CD4-positive, alpha-beta T cell treated with Interferon gamma for 1 hour (primary cell): ENCODE results near the gene GOLT1A.

Experiments
- DNase-seq: peaks from one replicate; pipeline ENCODE4 v3.0.0-alpha.2; 2020

Gene GOLT1A

GRCh38 chr1:204216880-204217647 is 3.3 kb upstream of the GOLT1A start:
- DNase-seq: no peak

- DNase-seq: no peak
These were observed 2.4 kb upstream of the GOLT1A start for GRCh38 chr1:204216236-204216635.

GRCh38 chr1:204212715-204213114 is 1.1 kb downstream of the GOLT1A start:
- DNase-seq: no peak

GRCh38 chr1:204211046-204211445 is 2.7 kb downstream of the GOLT1A start:
- DNase-seq: no peak

GRCh38 chr1:204207136-204207616 is 6.6 kb downstream of the GOLT1A start:
- peak; percentile 40 for DNase-seq

GRCh38 chr1:204206121-204206520 is 7.7 kb downstream of the GOLT1A start:
- DNase-seq: no peak

GRCh38 chr1:204205486-204205885 is 8.3 kb downstream of the GOLT1A start:
- no peak for DNase-seq

- DNase-seq: no peak
These were observed 8.8 kb downstream of the GOLT1A start for GRCh38 chr1:204204944-204205343.

- no peak for DNase-seq
These were observed 10.5 kb downstream of the GOLT1A start for GRCh38 chr1:204203206-204203767.

GRCh38 chr1:204202481-204202880 is 11.3 kb downstream of the GOLT1A start:
- DNase-seq: no peak

- no peak for DNase-seq
These were observed 12.3 kb downstream of the GOLT1A start for GRCh38 chr1:204201348-204202040.

GRCh38 chr1:204199579-204199978 is 14.2 kb downstream of the GOLT1A start:
- DNase-seq: no peak

GRCh38 chr1:204198348-204199340 is 15.1 kb downstream of the GOLT1A start:
- DNase-seq: no peak

GRCh38 chr1:204197068-204197467 is 16.7 kb downstream of the GOLT1A start:
- no peak for DNase-seq

- no peak for DNase-seq
These were observed 17.6 kb downstream of the GOLT1A start, which contains the start of gene KISS1 for GRCh38 chr1:204196068-204196795. Gene KISS1 (minus strand): TSS chr1:204196491. CDS start chr1:204192876, 3,615 bp downstream.

GRCh38 chr1:204194771-204195170 is 19.0 kb downstream of the GOLT1A start:
- DNase-seq: no peak

- DNase-seq: no peak
These were observed 19.7 kb downstream of the GOLT1A start for GRCh38 chr1:204194080-204194479.

- no peak for DNase-seq
These were observed 21.0 kb downstream of the GOLT1A start for GRCh38 chr1:204192589-204193352.

GRCh38 chr1:204192046-204192445 is 21.7 kb downstream of the GOLT1A start:
- DNase-seq: no peak

- DNase-seq: no peak
These were observed 22.3 kb downstream of the GOLT1A start for GRCh38 chr1:204191456-204191855.
